K562 (cell line): ENCODE results near the gene WBP1L. TPM values are rescaled to one million over a fixed set of nuclear protein-coding genes. Genes with fewer than 3 reads are reported as not detected.

ENCODE experiments used
- ATAC-seq: fragments of 200-7000 bp; cut with Tn5 transposase; 3 replicates; pipeline ENCODE4 v1.9.1; 2020; ENCODE audit warnings: moderate library complexity
- BruUV-seq: library from RNA; stranded (reverse); fragments of 400-500 nt; replicated peaks from 2 replicates; lab custom pipeline; 2021; lab: Mats Ljungman, UMichigan
- CTCF ChIA-PET: fragments of 300-600 bp; formaldehyde crosslinking; extraction: SDS; loops from one replicate; lab custom pipeline; 2021; ENCODE audit warnings: low intra/inter-chr PET ratio; lab: Yijun Ruan, JAX
- POLR2A ChIA-PET: fragments of 300-600, 350-650 bp; sonication (Branson Sonifier 250); formaldehyde crosslinking; extraction: SDS; loops from one replicate; lab custom pipeline; 2021; ENCODE audit warnings: antibody characterized with exemption, inconsistent platforms; lab: Yijun Ruan, JAX
- DNase-seq, 4 experiments: peaks; one replicate each; pipeline versions ENCODE4 v3.0.0 to v3.0.0-alpha.2; 2011 to 2018; ENCODE audit warnings: low spot score in 3 of 4, mixed read lengths in 3 of 4; ENCODE audit errors: extremely low read depth in 1 of 4
- FAIRE-seq: peaks from 2 replicates; lab custom pipeline; 2011; peaks lifted over from hg19 to GRCh38; lab: Jason Lieb, UNC
- H2AFZ ChIP-seq: 2 replicates; pipeline ENCODE4 v1.6.0; 2011; ENCODE audit warnings: low read depth, low read length, control low read depth, inconsistent platforms
- H3K27ac ChIP-seq: fragments of 200-600 bp; 3 replicates; pipeline ENCODE4 v1.8.0; 2011; ENCODE audit warnings: low read depth, mild to moderate bottlenecking, control low read depth, inconsistent platforms, low read length, moderate library complexity, mixed read lengths; ENCODE audit errors: extremely low read depth
- H3K27me3 ChIP-seq, 2 experiments: fragments of 300-600 bp in 1 of 2; 2 replicates in 1 of 2; 3 replicates in 1 of 2; pipeline versions ENCODE4 v1.6.0 to v1.8.0; 2011; ENCODE audit warnings: inconsistent platforms in 2 of 2, low read length in 2 of 2, mild to moderate bottlenecking in 1 of 2, mixed read lengths in 1 of 2, moderate library complexity in 1 of 2; ENCODE audit not compliant: control insufficient read depth in 2 of 2, insufficient read depth in 2 of 2
- H3K36me3 ChIP-seq: fragments of 300-600 bp; 3 replicates; pipeline ENCODE4 v1.8.0; 2011; ENCODE audit warnings: mild to moderate bottlenecking, low read length, inconsistent platforms; ENCODE audit not compliant: control insufficient read depth, insufficient read depth
- H3K4me1 ChIP-seq, 2 experiments: fragments of 200-600 bp in 1 of 2; replicated peaks in 1 of 2; 2 replicates in 1 of 2; 3 replicates in 1 of 2; pipeline versions ENCODE4 v1.5.1 to v1.8.0; 2011; ENCODE audit warnings: inconsistent platforms in 2 of 2, low read length in 2 of 2, mild to moderate bottlenecking in 1 of 2, mixed read lengths in 1 of 2, moderate library complexity in 1 of 2; ENCODE audit not compliant: control insufficient read depth in 2 of 2, insufficient read depth in 2 of 2
- H3K4me2 ChIP-seq: 2 replicates; pipeline ENCODE4 v1.6.1; 2011; ENCODE audit warnings: low read length, control low read depth, inconsistent platforms, mixed read lengths; ENCODE audit not compliant: insufficient read depth
- H3K4me3 ChIP-seq: fragments of 200-600 bp; sonication (generic), shearing (Covaris generic); 2 replicates; pipeline ENCODE4 v1.5.1; 2016; ENCODE audit warnings: control low read depth, inconsistent platforms
- H3K79me2 ChIP-seq: fragments of 200-600 bp; 3 replicates; pipeline ENCODE4 v1.8.0; 2011; ENCODE audit warnings: low read length, inconsistent platforms; ENCODE audit not compliant: control insufficient read depth, insufficient read depth
- H3K9ac ChIP-seq, 2 experiments: 2 replicates each; pipeline versions ENCODE4 v1.6.0 to v1.6.1; 2011; ENCODE audit warnings: low read depth in 2 of 2, low read length in 2 of 2, control low read depth in 1 of 2, inconsistent platforms in 1 of 2, mild to moderate bottlenecking in 1 of 2, mixed read lengths in 1 of 2; ENCODE audit not compliant: insufficient read depth in 1 of 2
- H3K9me1 ChIP-seq: one replicate; pipeline ENCODE4 v1.6.0; 2011; ENCODE audit warnings: inconsistent platforms, mild to moderate bottlenecking, low read length, moderate library complexity; ENCODE audit not compliant: control insufficient read depth, insufficient read depth
- H3K9me3 ChIP-seq: replicated peaks from 2 replicates; pipeline ENCODE4 v1.5.1; 2011; ENCODE audit warnings: low read depth, low read length, inconsistent platforms; ENCODE audit not compliant: control insufficient read depth, insufficient read depth
- H4K20me1 ChIP-seq: replicated peaks from 2 replicates; pipeline ENCODE4 v1.6.1; 2011; ENCODE audit warnings: low read length, inconsistent platforms, mixed read lengths; ENCODE audit not compliant: control insufficient read depth, insufficient read depth
- BCOR ChIP-seq: fragments of 450-650 bp; IDR thresholded peaks from 2 replicates; pipeline ENCODE4 v1.6.1; 2016
- BMI1 ChIP-seq: fragments of 150-350 bp; IDR thresholded peaks from 2 replicates; pipeline ENCODE4 v1.6.1; 2014; ENCODE audit warnings: low read length
- KLF16 ChIP-seq: IDR thresholded peaks from 2 replicates; pipeline ENCODE4 v1.6.1; 2016; ENCODE audit warnings: antibody characterized with exemption
- PHB ChIP-seq: fragments of 250-450 bp; sonication (Bioruptor Pico); IDR thresholded peaks from 2 replicates; pipeline ENCODE4 v1.5.0; 2021
- ZNF146 ChIP-seq: IDR thresholded peaks from one replicate; pipeline ENCODE4 v1.6.1; 2018; ENCODE audit warnings: missing compliant biosample characterization; ENCODE audit not compliant: unreplicated experiment
- ZNF212 ChIP-seq: fragments of 450-650 bp; formaldehyde crosslinking; IDR thresholded peaks from 2 replicates; pipeline ENCODE4 v1.4.0; 2020; ENCODE audit warnings: mild to moderate bottlenecking
- ZSCAN32 ChIP-seq: fragments of 450-650 bp; formaldehyde crosslinking; IDR thresholded peaks from 2 replicates; pipeline ENCODE4 v1.4.0; 2020; ENCODE audit warnings: mild to moderate bottlenecking, moderate library complexity
- WGBS: fragments of 100-300 bp; shearing (Covaris generic); methylation state at CpG from one replicate; pipeline ENCODE4 v1.1.6; 2016; ENCODE audit warnings: low coverage, mixed read lengths; ENCODE audit not compliant: insufficient coverage; ENCODE audit errors: missing lambda C conversion rate; 5-methylcytosine and 5-hydroxymethylcytosine counted together
- in situ Hi-C: fragments of 300-500 bp; cut with MboI; formaldehyde crosslinking; loops from 4 replicates; pipeline ENCODE4 v1.15.0; 2018; ENCODE audit warnings: inconsistent platforms, mixed read lengths
- intact Hi-C: fragments of 100-400 bp; cut with micrococcal nuclease; formaldehyde crosslinking; loops from 2 replicates; pipeline ENCODE4 v1.14.2; 2022
- polyA plus RNA-seq, 8 experiments: library from polyadenylated mRNA; depleted of rRNA in 4 of 8; stranded (reverse) in 5 of 8; unstranded in 3 of 8; fragments of >200 nt; fragmentation: Nextera tagmentation in 2 of 8; fragmentation: Illumina TruSeq in 1 of 8; extraction: Ambion mirVana in 2 of 8; extraction: Trizol in 1 of 8; gene quantifications; 2 replicates each; pipeline versions ENCODE4 v1.2.1 to v1.2.3, GENCODE V29; 2011 to 2014; ENCODE audit warnings: inconsistent platforms in 1 of 8, missing spikeins in 1 of 8
- total RNA-seq, 7 experiments: library from RNA; depleted of rRNA in 6 of 7; stranded (reverse); fragments of >200 nt in 6 of 7; fragmentation: Illumina TruSeq in 2 of 7; extraction: Trizol in 2 of 7; gene quantifications; 2 replicates each; pipeline versions ENCODE4 v1.2.1 to v1.2.3, GENCODE V29; 2011 to 2021; ENCODE audit warnings: low replicate concordance in 1 of 7
- TF ChIP-seq, protein P1 (sequence below), 2 experiments: IDR thresholded peaks; 2 replicates each; pipeline ENCODE4 v1.6.1; 2011; ENCODE audit warnings: borderline replicate concordance in 1 of 2, control low read depth in 1 of 2, low read depth in 1 of 2, low read length in 1 of 2, mild to moderate bottlenecking in 1 of 2, mixed read lengths in 1 of 2, moderate library complexity in 1 of 2; ENCODE audit not compliant: insufficient read depth in 1 of 2, insufficient read length in 1 of 2, poor library complexity in 1 of 2, severe bottlenecking in 1 of 2; ENCODE audit errors: extremely low read depth in 1 of 2
- TF ChIP-seq, protein P2 (sequence below): sonication (generic); formaldehyde crosslinking; IDR thresholded peaks from 2 replicates; pipeline ENCODE4 v1.8.0; 2023; ENCODE audit warnings: missing genetic modification reagents, mild to moderate bottlenecking, borderline replicate concordance

Gene WBP1L
- total and polyA plus RNA-seq, 9 of the 15 experiments (the other 6 are each of a cell fraction or from before 2014, with no cell fraction given): 3.2 to 14.4 (median 11.3) TPM

DNA sequence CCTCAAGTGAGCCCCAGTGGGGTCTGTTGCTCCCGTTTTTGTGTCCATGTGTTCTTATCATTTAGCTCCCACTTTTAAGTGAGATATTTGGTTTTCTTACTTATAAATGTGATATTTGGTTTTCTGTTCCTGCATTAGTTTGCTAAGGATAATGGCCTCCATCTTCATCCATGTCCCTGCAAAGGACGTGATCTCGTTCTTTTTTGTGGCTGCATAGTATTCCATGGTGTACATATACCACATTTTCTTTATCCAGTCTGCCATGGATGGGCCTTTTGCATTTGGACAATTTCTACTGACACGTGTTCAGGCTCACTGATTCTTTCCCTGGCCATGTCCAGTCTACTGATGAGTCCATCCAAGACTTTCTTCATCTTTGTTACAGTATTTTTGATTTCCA is 19.8 kb upstream of the WBP1L start:
- TF ChIP-seq ZNF146 (CRISPR knock-in tag) (peak; percentile 88), BCOR (0 out of 2 replicates have a peak, but pooled peaks have one; percentile 38)
- TF ChIP-seq, protein P1, sequence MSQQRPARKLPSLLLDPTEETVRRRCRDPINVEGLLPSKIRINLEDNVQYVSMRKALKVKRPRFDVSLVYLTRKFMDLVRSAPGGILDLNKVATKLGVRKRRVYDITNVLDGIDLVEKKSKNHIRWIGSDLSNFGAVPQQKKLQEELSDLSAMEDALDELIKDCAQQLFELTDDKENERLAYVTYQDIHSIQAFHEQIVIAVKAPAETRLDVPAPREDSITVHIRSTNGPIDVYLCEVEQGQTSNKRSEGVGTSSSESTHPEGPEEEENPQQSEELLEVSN (IDR thresholded peaks at IDR 0.05; ENCODE audit: borderline replicate concordance in 1 of 2, extremely low read depth in 1 of 2, insufficient read depth in 1 of 2, insufficient read length in 1 of 2, low read depth in 1 of 2, low read length in 1 of 2, poor library complexity in 1 of 2, severe bottlenecking in 1 of 2): no peak
- ChIA-PET CTCF (no interaction called here), POLR2A (no interaction called here)
- intact Hi-C loops (no loop called here), in situ Hi-C loops (loop anchor here (5.0 kb wide), 1 partner anchor 178 kb away; no protein-coding TSS in a partner anchor)
- BruUV-seq: no TSS peak
- peaks cover 41% of the 10 kb centered on the region for H3K36me3 ChIP-seq
- H2AFZ ChIP-seq: no peak overlapping the region
- 98% methylated on average over 4 of the region's 4 CpGs for WGBS
- H3K9ac ChIP-seq: no peak overlapping the region
- no peaks in the 10 kb centered on the region for H4K20me1 ChIP-seq
- H3K4me1 ChIP-seq: peaks cover 0 to 2% of the 10 kb centered on the region in 2 experiments; a peak in 2 of 5 replicates
- H3K4me2 ChIP-seq: no peak overlapping the region
- FAIRE-seq: no peak
- peaks cover 24% of the 10 kb centered on the region for H3K79me2 ChIP-seq
- ATAC-seq: no peak
- no peak for DNase-seq
- H3K4me3 ChIP-seq: no peak overlapping the region
- no peaks in the 10 kb centered on the region for H3K27me3 ChIP-seq
- H3K27ac ChIP-seq: no peak overlapping the region
- H3K9me1 ChIP-seq: no peaks in the 10 kb centered on the region
- H3K9me3 ChIP-seq: no peaks in the 10 kb centered on the region

DNA sequence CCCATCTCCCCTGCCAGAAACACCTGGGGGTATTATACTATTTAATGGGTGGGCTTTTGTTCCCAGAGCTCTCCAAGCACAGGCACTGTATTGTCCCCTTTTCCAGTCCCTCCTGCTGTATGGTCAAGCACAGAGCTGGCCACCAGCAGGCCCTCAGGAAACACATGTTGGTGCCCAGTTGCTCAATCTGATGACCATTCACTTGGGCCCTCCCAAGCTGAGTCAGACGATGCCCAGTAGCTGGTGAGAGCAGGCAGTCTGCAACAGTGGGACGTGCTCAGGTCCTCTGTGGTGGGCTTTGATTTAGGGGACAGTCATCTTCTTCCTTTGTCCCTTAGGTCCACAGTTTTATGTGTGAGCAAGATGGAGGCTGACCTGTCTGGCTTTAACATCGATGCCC is 17.5 kb upstream of the WBP1L start:
- no peaks in the 10 kb centered on the region for H3K27me3 ChIP-seq
- H3K4me2 ChIP-seq: no peak overlapping the region
- peaks cover 49% of the 10 kb centered on the region for H3K36me3 ChIP-seq
- no peak overlapping the region for H2AFZ ChIP-seq
- no peak overlapping the region for H3K4me3 ChIP-seq
- peaks cover 13% of the 10 kb centered on the region; the same call in 2 of the 3 replicates for H3K79me2 ChIP-seq
- no peaks in the 10 kb centered on the region for H3K9me3 ChIP-seq
- CTCF ChIA-PET: no interaction called here
- in situ Hi-C loops: loop anchor here (5.0 kb wide), 2 partner anchors 106 to 341 kb away; no protein-coding TSS in a partner anchor
- FAIRE-seq: no peak
- no peak overlapping the region for H3K27ac ChIP-seq
- WGBS: 67% methylated on average over 1 of the region's 3 CpGs
- H4K20me1 ChIP-seq: no peaks in the 10 kb centered on the region
- DNase-seq: no peak
- no TSS peak for BruUV-seq
- POLR2A ChIA-PET: no interaction called here
- H3K9me1 ChIP-seq: no peaks in the 10 kb centered on the region
- peaks cover 0 to 5% of the 10 kb centered on the region in 2 experiments; a peak in 2 of 5 replicates for H3K4me1 ChIP-seq
- no peak for ATAC-seq
- H3K9ac ChIP-seq: no peak overlapping the region
- TF ChIP-seq BMI1: no peak
- TF ChIP-seq, protein P2, sequence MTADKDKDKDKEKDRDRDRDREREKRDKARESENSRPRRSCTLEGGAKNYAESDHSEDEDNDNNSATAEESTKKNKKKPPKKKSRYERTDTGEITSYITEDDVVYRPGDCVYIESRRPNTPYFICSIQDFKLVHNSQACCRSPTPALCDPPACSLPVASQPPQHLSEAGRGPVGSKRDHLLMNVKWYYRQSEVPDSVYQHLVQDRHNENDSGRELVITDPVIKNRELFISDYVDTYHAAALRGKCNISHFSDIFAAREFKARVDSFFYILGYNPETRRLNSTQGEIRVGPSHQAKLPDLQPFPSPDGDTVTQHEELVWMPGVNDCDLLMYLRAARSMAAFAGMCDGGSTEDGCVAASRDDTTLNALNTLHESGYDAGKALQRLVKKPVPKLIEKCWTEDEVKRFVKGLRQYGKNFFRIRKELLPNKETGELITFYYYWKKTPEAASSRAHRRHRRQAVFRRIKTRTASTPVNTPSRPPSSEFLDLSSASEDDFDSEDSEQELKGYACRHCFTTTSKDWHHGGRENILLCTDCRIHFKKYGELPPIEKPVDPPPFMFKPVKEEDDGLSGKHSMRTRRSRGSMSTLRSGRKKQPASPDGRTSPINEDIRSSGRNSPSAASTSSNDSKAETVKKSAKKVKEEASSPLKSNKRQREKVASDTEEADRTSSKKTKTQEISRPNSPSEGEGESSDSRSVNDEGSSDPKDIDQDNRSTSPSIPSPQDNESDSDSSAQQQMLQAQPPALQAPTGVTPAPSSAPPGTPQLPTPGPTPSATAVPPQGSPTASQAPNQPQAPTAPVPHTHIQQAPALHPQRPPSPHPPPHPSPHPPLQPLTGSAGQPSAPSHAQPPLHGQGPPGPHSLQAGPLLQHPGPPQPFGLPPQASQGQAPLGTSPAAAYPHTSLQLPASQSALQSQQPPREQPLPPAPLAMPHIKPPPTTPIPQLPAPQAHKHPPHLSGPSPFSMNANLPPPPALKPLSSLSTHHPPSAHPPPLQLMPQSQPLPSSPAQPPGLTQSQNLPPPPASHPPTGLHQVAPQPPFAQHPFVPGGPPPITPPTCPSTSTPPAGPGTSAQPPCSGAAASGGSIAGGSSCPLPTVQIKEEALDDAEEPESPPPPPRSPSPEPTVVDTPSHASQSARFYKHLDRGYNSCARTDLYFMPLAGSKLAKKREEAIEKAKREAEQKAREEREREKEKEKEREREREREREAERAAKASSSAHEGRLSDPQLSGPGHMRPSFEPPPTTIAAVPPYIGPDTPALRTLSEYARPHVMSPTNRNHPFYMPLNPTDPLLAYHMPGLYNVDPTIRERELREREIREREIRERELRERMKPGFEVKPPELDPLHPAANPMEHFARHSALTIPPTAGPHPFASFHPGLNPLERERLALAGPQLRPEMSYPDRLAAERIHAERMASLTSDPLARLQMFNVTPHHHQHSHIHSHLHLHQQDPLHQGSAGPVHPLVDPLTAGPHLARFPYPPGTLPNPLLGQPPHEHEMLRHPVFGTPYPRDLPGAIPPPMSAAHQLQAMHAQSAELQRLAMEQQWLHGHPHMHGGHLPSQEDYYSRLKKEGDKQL (CRISPR knock-in tag): no peak
- no peak for TF ChIP-seq KLF16
- TF ChIP-seq PHB: no peak
- no peak for TF ChIP-seq ZSCAN32 (CRISPR knock-in tag)
- TF ChIP-seq ZNF212: no peak
- intact Hi-C loops: loop anchor here (5.0 kb wide), 4 partner anchors 106 to 516 kb away; partner anchors contain the start of gene CNNM2
